GM18873 (cell line): ENCODE results near the gene HHATL.

ENCODE experiments used
- ATAC-seq: cut with Tn5 transposase; IDR thresholded peaks from one replicate; pipeline ENCODE4 v1.9.1; 2021; ENCODE audit warnings: mild to moderate bottlenecking, moderate library complexity, moderate number of reproducible peaks; ENCODE audit not compliant: unreplicated experiment, low FRiP score

The HHATL gene

GRCh38 chr3:42700366-42701288 is 2.0 kb downstream of the HHATL start:
- ATAC-seq, result no peak

DNA sequence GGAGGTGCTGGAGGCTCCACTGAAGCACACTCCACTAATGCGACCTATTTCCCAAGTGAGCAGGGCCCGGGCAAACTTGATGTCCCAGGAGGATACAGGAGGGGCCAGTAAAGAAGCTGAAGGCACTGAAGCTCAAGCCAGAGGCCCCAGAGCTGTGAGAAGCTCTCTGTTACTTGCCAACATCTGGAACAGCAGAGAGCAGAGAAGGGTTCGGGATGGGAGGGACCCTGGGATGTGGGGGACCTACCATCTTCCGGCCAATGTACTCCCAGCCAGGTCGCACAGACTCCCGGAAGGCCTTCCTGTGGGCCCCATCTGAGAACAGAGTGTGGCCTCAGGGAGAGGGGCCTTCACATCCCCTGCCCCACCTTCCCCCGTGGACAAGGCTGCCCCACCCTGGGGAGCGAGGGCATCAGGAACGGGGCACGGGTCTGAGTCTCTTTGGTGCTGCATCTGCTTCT is 3.1 kb downstream of the HHATL start:
- no peak for ATAC-seq

GRCh38 chr3:42698911-42699230 is 3.7 kb downstream of the HHATL start:
- no peak for ATAC-seq

- no peak for ATAC-seq
Measured at GRCh38 chr3:42698216-42698910, 4.2 kb downstream of the HHATL start.

GRCh38 chr3:42697289-42698051 is 5.1 kb downstream of the HHATL start:
- ATAC-seq, result no peak

DNA sequence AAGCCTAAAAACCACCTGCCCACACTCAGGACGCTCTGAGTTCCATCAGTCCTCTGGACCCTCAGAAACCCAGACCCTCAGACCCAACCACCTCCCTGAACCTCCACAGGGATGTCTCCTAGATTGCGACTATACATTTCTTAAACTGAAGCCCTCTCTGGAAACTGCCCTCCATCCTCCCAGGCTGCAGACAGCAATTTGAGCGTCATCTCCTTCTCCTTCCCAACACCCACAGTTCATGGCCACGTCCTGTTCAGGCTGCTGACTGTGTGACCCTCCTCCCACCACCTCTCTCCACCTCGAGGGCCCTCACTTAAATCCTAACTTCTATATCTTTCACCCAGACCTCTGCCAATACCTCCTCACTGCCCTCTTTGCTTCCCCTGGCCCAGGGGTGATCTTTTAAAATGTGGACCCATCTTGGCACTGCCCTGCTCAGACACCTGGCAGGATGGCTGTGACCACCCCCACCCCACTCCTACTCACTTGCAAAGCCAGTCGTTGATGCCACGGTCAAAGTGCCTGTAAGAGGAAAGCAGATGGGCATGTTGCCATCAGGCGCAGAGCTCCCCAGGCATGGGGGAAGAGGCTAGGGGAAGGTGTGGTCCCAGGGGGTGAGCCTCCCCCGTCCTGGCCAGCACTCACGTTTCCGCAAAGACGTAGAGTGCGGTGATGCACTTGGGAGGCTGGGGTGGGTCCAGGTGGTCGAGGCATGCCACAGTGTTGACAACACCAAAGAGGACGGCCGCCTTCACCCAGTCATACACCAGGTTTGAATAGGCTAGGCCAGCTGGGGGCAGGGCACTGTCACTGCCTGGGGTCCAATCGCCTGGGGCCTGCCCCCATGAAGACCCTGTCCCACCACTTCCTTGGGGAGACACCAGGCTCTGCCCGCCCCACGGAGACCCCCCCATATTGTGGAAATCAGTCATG is 6.0 kb downstream of the HHATL start:
- no peak for ATAC-seq

- ATAC-seq, result no peak
Measured at GRCh38 chr3:42694366-42694765, 8.2 kb downstream of the HHATL start.

DNA sequence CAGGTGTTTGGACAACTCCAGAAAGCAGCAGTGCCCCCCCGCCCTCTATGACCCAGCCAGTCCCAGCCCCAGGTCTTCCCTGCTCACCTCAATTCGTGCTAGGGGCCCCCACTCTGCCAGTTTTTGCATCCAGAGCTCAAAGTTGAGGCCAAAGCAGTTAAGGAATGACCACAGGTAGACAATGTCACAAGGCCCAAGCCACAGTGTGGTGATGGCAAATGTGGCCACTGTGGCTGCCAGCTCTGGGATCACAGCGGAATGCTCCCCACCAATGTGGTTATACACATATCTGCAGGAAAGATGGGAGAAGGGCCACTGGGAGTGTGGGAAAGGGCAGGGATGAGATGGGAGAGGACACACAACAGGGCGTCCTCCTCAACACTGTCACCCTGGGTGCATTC is 9.1 kb downstream of the HHATL start:
- ATAC-seq, result no peak

DNA sequence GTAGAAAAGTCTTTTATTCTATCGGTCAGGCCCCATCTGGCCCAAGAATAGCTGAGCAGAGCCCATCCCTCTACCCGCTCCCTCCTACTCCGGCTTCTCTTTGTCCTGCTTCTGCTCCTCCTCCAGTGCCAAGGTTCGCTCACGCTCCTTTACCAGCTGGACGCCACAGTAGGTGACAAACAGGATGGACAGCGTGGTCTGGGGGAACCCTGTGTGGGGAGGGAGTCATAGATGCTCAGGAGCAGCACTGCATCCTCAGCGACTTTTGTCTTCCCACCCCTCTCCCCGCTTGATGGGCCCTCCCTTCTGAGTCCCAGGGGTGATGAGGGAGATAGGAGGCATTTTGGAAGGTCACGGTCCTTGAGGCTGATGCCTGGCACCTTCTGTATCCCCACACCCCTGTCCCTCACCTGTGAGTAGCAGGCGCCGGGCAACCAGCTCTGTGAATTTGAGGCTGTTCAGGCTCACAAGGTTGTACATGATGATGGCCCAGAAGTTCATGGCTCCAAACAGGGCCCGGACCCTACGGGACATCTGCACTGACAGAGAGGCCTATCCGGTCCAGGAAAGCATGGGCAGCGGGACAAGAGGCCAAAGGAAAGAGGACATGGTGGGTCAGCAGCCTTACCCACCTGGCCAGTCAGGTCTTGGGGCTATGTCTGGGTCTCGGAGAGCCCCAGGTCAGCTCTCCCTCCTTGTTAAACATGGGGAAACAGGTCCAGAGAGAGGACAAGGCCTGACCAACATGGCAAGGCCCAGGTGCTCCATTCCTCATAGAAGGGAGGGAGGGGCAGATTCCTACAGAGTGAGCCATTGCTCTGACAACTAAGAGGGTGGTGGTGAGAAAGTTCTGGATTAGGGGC is 9.7 kb downstream of the HHATL start:
- no peak for ATAC-seq

GRCh38 chr3:42691816-42692666 is 10.6 kb downstream of the HHATL start:
- no peak for ATAC-seq

GRCh38 chr3:42690766-42691680 is 11.6 kb downstream of the HHATL start:
- ATAC-seq, result no peak

GRCh38 chr3:42690191-42690590 is 12.4 kb downstream of the HHATL start:
- no peak for ATAC-seq

DNA sequence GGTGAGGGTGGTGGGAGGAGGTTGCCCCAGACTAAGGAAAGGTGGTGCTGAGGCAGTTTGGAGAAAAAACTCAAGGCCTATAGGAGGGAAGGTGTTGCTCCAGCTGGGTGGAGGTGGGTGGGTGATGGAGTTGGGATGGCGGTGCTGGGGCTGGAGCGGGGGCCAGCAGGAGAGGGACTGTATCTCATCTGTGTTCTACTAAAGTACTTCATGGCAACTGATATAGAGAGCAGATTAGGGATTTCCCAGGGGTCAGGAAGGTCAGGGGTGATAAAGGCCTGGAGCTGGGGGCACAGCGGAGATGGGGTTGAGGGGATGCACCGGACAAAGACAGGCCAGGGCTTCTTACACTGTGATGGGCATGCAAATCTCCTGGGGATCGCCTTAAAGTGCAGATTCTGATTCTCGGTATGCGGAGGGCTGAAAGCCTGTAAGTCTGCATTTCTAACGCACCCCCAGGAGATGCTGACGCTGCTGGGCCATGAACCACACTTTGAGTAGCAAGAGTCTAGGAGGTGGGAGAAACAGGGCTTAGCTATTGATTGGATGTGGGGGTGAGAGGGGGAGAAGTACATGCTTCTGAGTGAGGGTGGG is 13.1 kb downstream of the HHATL start:
- no peak for ATAC-seq

DNA sequence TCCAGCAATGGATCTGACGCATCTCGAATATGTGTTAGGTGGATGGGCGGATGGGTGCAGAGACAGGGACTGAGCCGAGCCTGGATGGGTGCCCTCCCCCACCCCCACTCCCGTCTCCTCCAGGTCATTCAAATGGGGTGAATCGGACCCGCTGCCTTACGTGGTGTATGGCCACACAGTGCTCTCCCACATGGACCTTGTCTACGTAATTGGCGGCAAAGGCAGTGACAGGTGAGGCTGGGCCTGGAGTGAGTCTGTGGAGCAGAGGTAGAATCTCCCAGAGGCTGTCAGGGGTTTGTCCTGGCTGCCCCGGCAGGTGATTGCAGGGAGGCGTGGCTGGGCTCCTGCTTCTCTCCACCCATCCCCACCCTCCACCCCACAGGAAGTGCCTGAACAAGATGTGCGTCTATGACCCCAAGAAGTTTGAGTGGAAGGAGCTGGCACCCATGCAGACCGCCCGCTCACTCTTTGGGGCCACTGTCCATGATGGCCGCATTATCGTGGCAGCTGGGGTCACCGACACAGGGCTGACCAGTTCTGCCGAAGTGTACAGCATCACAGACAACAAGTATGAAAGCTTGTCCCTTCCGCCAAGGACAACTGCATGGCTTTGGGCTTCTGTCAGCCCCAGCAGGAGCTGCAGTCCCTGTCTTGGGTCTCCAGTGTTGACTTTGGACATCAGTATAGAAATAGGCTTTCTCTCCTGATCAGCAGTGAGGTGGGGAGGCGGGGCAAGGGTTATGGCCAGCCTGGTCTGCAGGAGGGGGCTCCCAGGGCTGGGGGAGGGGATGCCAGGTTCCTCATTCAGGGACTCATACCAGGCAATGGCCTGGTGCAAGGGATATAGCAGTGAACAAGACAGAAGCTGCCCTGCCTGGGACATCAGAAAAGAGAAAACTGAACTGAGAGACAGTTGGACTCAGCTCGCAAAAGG is 13.8 kb downstream of the HHATL start:
- ATAC-seq, result no peak

- no peak for ATAC-seq
Measured at GRCh38 chr3:42688016-42688415, 14.6 kb downstream of the HHATL start.
